Frontal cortex (tissue), 4 donors: ENCODE results near the gene ANKRD30BL. TPM values are rescaled to one million over a fixed set of nuclear protein-coding genes. Genes with fewer than 3 reads are reported as not detected.
"Not testable (repeated sequence)": the region's sequence is repeated elsewhere in the genome, so short reads cannot be mapped to it uniquely, and the experiment has no call there.

Source experiments
- DNase-seq, 2 donors: peaks; one replicate each; pipeline ENCODE4 v3.0.0; 2012; ENCODE audit warnings: low spot score in 2 of 2
- FAIRE-seq: peaks from 2 replicates; lab custom pipeline; 2012; peaks lifted over from hg19 to GRCh38; lab: Jason Lieb, UNC
- small RNA-seq: library from RNA; depleted of rRNA; stranded (forward); fragments of <200 nt; gene quantifications from one replicate; pipeline ENCODE3, GENCODE V24; 2014
- total RNA-seq: library from RNA; depleted of rRNA; stranded (reverse); fragments of >200 nt; gene quantifications from one replicate; pipeline ENCODE4 v1.2.3, GENCODE V29; 2014
- donor health status: control.
- donor health status: control.
- donor health status: control.

Gene ANKRD30BL, protein sequence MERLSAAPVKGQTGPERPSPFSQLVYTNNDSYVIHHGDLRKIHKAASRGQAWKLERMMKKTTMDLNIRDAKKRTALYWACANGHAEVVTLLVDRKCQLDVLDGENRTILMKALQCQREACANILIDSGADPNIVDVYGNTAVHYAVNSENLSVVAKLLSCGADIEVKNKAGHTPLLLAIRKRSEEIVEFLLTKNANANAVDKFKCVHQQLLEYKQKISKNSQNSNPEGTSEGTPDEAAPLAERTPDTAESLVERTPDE
- total RNA-seq, result 12.6 TPM

DNA sequence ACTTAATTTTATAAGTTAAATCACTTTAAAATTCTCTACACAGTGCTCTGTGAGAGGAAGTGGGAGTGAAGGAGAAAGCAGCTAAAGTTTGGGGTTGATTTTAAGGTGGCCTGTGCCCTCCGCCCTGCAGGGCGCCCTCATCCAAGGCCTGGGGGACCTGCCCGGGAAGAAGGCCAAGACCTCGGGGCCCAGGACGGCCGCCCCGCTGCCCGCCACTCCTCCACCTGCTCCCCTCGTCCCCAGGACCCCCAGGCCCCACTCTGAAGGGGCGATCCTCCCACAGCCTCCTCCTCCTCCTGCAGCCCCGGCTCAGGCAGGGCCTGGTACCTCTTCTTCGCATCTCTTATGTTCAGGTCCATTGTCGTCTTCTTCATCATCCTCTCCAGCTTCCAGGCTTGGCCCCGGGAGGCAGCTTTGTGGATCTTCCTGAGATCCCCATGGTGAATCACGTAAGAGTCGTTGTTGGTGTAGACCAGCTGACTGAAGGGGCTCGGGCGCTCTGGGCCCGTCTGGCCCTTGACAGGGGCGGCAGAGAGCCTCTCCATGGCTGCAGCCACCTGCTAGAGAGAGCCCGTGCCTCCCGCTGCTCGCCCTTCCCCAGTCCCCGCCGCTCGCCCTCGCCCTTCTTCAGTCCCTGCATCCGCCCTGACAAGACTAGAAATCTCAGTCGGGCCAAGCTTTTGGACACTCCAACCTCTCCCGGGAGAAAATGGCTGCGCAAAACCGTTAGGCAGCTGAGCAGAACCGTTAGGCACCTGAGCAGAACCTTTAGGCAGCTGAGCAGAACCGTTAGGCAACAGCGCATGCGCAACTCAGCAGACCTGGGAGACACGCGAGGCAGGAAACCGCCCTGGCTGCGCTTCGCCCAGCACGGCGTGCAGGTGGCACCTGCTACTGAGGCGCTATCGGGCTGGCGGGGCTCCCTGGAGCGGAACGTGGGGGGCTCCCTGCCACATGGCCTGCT, at the start of gene ANKRD30BL:
TSS of gene ANKRD30BL (minus strand) at position 792 of the 964 bp plus-strand sequence. CDS start at position 545, 247 bp downstream.
- not testable (repeated sequence) for DNase-seq, FAIRE-seq

DNA sequence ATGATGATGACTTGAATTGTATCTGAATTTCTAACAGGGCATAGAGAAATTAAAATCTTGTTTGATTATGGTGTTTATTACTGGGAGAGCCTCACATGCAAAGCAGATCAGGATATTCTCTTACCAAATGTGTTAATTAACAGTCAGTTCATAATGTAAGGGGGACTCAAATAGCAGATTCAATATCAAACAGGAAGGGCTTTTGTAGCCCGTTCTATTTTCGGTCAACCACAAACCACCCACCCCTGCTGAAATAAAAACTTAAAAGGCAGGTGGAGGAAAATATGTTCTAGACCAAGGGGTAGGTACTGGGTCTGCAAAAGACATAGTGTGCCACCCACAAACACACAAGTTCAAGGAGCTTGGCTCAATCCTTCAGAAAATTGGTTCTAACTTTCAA, 41.1 kb upstream of the ANKRD30BL start:
- not testable (repeated sequence) for DNase-seq, FAIRE-seq

DNA sequence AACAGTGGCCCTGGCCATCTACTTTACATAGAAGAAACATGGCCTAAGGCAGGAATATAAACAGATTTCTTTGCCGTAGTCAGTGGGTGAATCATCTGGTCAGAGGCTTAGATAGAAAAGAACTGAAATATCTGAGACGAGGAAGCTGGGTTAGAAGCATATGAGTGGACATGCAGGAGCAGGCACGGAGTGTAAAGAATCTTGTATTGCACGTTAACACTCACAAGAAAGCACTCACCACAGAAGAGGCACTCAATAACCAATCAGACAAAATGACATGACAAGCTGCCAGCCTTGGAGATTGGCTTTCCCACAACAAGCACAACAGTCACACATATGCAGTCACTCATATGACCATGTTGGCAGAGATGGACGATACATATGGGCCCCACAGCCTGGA, 31.1 kb upstream of the ANKRD30BL start:
- DNase-seq, FAIRE-seq: not testable (repeated sequence)

DNA sequence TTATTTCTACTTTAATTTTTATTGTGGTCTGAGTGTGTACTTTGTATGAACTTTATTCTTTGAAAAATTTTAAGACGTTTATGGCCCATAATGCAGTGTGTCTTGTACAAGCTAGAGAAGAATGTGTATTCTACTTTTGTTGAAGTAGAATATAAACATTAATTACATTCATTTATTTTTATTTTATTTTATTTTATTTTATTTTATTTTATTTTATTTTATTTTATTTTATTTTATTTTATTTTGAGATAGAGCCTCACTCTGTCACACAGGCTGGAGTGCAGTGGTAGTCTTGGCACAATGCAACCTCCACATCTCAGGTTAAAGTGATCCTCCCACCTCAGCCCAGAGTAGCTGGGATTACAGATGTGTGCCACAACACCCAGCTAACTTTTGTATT, 5.3 kb upstream of the ANKRD30BL start:
- FAIRE-seq, result not testable (repeated sequence)

DNA sequence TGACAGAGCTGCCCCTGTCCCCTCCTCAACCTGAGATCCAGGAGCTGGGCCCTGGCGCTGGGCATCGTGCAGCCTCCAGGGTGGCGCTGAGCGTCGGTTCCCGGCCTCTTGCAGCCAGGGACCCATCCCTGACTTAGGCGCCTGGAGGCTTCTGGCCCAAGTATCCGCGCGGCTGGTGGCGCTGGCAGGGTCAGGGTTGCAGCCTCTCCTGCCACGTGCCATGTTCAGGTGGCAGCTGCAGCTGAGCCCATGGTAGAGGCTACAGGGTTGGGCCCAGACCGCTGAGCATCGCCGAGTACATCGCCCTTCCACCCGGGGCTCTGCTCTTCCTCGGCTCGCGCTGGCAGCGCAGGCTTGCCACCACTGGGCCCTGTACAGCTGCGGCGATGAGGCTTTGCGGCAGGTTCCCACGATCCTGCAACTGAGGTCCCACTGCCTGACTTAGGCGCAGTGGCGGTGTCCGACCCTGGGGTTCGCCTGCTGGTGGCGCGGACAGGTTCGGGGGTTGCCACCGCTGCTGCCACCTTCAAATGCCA, 441 bp upstream of the ANKRD30BL start:
- not testable (repeated sequence) for FAIRE-seq, DNase-seq

More for the DNA sequence above, 5.3 kb upstream of the ANKRD30BL start:
- not testable (repeated sequence) for DNase-seq

DNA sequence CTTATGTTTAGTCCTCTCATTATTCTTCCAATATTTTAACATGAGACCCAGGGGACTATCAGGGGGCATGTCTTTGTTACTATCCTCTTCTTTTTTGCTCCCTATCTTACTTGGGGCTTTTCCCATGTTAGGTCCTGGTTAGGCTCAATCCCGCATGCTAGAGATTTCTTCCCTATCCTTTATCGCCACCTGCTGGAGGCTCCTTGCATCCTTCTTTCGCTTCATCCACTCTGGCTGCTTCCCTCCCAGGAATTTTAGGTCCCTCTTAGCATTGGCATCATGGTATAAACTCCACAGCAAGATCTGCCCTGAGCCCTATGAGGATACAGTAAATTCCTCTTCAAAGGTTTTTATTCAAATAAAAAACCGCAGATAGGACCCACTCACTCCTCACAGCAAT, 15.0 kb downstream of the ANKRD30BL start:
- FAIRE-seq, DNase-seq: not testable (repeated sequence)

Small RNA genes within 50 kb of the gene (small RNA-seq; reads per million reads assigned to genes)
- not detected for gene RNU6-1132P
